Neural progenitor cell (in vitro differentiated cells): ENCODE data around the gene IGSF3. TPM values are rescaled to one million over a fixed set of nuclear protein-coding genes. Genes with fewer than 3 reads are reported as not detected.

ENCODE experiments used
- DNase-seq: peaks from one replicate; pipeline ENCODE4 v3.0.0-alpha.2; 2016; ENCODE audit warnings: low spot score
- H2AFZ ChIP-seq: fragments of 200-600 bp; sonication (generic); replicated peaks from 2 replicates; pipeline ENCODE4 v1.6.1; 2016; ENCODE audit warnings: antibody characterized with exemption
- H3F3A ChIP-seq: fragments of 200-600 bp; sonication (generic); 2 replicates; pipeline ENCODE4 v1.6.1; 2016; ENCODE audit warnings: antibody characterized with exemption, low read depth
- H3K27ac ChIP-seq: fragments of 200-600 bp; sonication (generic); 2 replicates; pipeline ENCODE4 v1.5.1; 2016; ENCODE audit warnings: mild to moderate bottlenecking
- H3K27me3 ChIP-seq: fragments of 200-600 bp; sonication (generic); 2 replicates; pipeline ENCODE4 v1.6.1; 2016; ENCODE audit warnings: mild to moderate bottlenecking, moderate library complexity
- H3K36me3 ChIP-seq: fragments of 200-600 bp; sonication (generic); 2 replicates; pipeline ENCODE4 v1.5.1; 2016
- H3K4me1 ChIP-seq: fragments of 200-600 bp; sonication (generic); 2 replicates; pipeline ENCODE4 v1.6.1; 2016; ENCODE audit warnings: mixed run types
- H3K4me2 ChIP-seq: fragments of 200-600 bp; sonication (generic); 2 replicates; pipeline ENCODE4 v1.6.1; 2016
- H3K4me3 ChIP-seq: fragments of 200-600 bp; sonication (generic); 2 replicates; pipeline ENCODE4 v1.5.1; 2016
- H3K79me2 ChIP-seq: fragments of 200-600 bp; sonication (generic); 2 replicates; pipeline ENCODE4 v1.6.1; 2016; ENCODE audit warnings: low read depth
- H3K9ac ChIP-seq: fragments of 200-600 bp; sonication (generic); 2 replicates; pipeline ENCODE4 v1.6.1; 2016
- H3K9me3 ChIP-seq: fragments of 200-600 bp; sonication (generic); 2 replicates; pipeline ENCODE4 v1.5.1; 2016; ENCODE audit warnings: low read depth
- H4K20me1 ChIP-seq: fragments of 200-600 bp; sonication (generic); 2 replicates; pipeline ENCODE4 v1.6.1; 2016; ENCODE audit warnings: low read depth
- H3K27ac Mint-ChIP-seq: 3 replicates; pipeline ENCODE4 v1.8.0; 2021; ENCODE audit warnings: mixed read lengths
- H3K27me3 Mint-ChIP-seq: 2 replicates; pipeline ENCODE4 v1.8.0; 2022; ENCODE audit warnings: low read depth, mild to moderate bottlenecking, inconsistent platforms, moderate library complexity, mixed read lengths; ENCODE audit not compliant: insufficient read depth
- H3K36me3 Mint-ChIP-seq: 3 replicates; pipeline ENCODE4 v1.8.0; 2021; ENCODE audit warnings: mixed read lengths
- H3K4me1 Mint-ChIP-seq: 3 replicates; pipeline ENCODE4 v1.8.0; 2021; ENCODE audit warnings: mixed read lengths
- H3K4me3 Mint-ChIP-seq: 3 replicates; pipeline ENCODE4 v1.8.0; 2021; ENCODE audit warnings: mild to moderate bottlenecking, moderate library complexity, mixed read lengths
- H3K9me3 Mint-ChIP-seq: 3 replicates; pipeline ENCODE4 v1.8.0; 2020; ENCODE audit warnings: mixed read lengths
- CTCF ChIP-seq: fragments of 200-600 bp; sonication (generic); IDR thresholded peaks from 2 replicates; pipeline ENCODE4 v1.5.1; 2017; ENCODE audit warnings: antibody characterized with exemption, mild to moderate bottlenecking
- EZH2 ChIP-seq: fragments of 200-600 bp; sonication (generic); IDR thresholded peaks from 2 replicates; pipeline ENCODE4 v1.6.1; 2017; ENCODE audit warnings: antibody characterized with exemption, mild to moderate bottlenecking, moderate library complexity
- EZH2phosphoT487 ChIP-seq: fragments of 200-600 bp; sonication (generic); IDR thresholded peaks from 2 replicates; pipeline ENCODE4 v1.6.1; 2017; ENCODE audit warnings: antibody characterized with exemption
- total RNA-seq: library from RNA; depleted of rRNA; stranded (reverse); fragments of >200 nt; gene quantifications from 2 replicates; pipeline ENCODE4 v1.2.3, GENCODE V29; 2015; ENCODE audit warnings: low replicate concordance

IGSF3 gene
- total RNA-seq, 1 donor from 2014 or later: 24.0 TPM

DNA sequence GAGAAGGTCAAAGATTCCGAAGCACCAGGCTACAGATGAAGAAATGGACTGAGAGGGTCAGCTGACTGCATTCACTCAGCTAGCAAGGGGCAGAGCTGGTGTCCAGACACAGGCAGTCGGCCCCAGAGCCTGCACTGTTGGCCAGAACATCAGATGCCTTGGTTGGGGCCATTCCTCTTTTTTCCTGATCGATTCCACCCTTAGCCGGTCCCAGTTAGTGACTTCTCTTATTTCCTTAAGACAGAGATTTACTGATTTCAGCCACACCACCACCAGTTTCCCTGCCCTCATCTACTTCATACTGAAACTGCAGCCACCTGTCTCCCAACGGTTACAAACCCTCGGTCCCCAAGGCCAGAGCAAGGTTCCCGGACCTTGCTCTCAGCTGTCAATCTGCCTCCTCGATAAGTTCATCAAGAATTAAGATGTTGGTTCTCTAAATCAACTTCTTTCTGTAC, 108.2 kb downstream of the IGSF3 start:
- Mint-ChIP-seq H3K9me3 (peaks cover 15% of the 10 kb centered on the region), H3K27ac (no peak overlapping the region), H3K27me3 (peaks cover 8% of the 10 kb centered on the region), H3K36me3 (peaks cover 8% of the 10 kb centered on the region), H3K4me1 (peaks cover 3% of the 10 kb centered on the region), H3K4me3 (no peak overlapping the region)
- Histone ChIP-seq H3K9me3 (no peaks in the 10 kb centered on the region), H3K36me3 (no peaks in the 10 kb centered on the region), H3K4me1 (no peaks in the 10 kb centered on the region), H3F3A (no peaks in the 10 kb centered on the region), H4K20me1 (no peaks in the 10 kb centered on the region), H3K79me2 (no peaks in the 10 kb centered on the region), H3K4me2 (no peak overlapping the region), H2AFZ (no peak overlapping the region), H3K4me3 (no peak overlapping the region), H3K9ac (no peak overlapping the region), H3K27ac (no peak overlapping the region), H3K27me3 (no peaks in the 10 kb centered on the region)
- DNase-seq: no peak
- TF ChIP-seq EZH2phosphoT487 (no peak), EZH2 (no peak), CTCF (no peak)

GRCh38 chr1:116558571-116558970, 109.0 kb downstream of the IGSF3 start:
- DNase-seq: no peak
- TF ChIP-seq EZH2 (no peak), EZH2phosphoT487 (no peak), CTCF (no peak)
- H2AFZ ChIP-seq: no peak overlapping the region
- no peaks in the 10 kb centered on the region for H3K9me3 ChIP-seq
- no peaks in the 10 kb centered on the region for H4K20me1 ChIP-seq
- Mint-ChIP-seq H3K27ac (no peak overlapping the region), H3K4me3 (no peak overlapping the region), H3K27me3 (peaks cover 8% of the 10 kb centered on the region), H3K36me3 (peaks cover 5% of the 10 kb centered on the region), H3K4me1 (peaks cover 3% of the 10 kb centered on the region), H3K9me3 (peaks cover 8% of the 10 kb centered on the region)
- H3K27me3 ChIP-seq: no peaks in the 10 kb centered on the region
- H3K27ac ChIP-seq: no peak overlapping the region
- no peak overlapping the region for H3K4me3 ChIP-seq
- H3K4me2 ChIP-seq: no peak overlapping the region
- H3K79me2 ChIP-seq: no peaks in the 10 kb centered on the region
- H3K36me3 ChIP-seq: no peaks in the 10 kb centered on the region
- no peaks in the 10 kb centered on the region for H3F3A ChIP-seq
- no peak overlapping the region for H3K9ac ChIP-seq
- no peaks in the 10 kb centered on the region for H3K4me1 ChIP-seq

DNA sequence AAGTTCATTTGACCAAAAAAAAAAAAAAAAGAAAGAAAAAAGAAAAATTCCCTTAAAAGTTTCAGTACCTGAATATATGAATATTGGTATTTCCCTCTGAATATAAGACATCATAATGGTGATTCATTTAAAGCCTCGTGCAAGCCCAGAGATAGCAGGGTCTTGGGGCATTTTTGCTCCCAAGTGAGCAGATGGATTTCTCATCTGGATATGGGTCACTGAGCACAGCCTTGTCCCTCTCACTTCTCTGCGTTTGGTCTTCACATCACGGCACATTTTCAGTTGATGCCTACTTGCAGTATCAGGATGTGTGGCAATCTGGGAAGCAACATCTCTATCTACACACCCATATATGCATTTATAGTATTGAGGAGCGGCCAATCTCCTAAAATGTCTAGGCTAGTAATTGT, 109.4 kb downstream of the IGSF3 start:
- H3K79me2 ChIP-seq: no peaks in the 10 kb centered on the region
- Mint-ChIP-seq H3K9me3 (peaks cover 8% of the 10 kb centered on the region), H3K36me3 (peaks cover 5% of the 10 kb centered on the region)

More for the DNA sequence above, 109.4 kb downstream of the IGSF3 start:
- TF ChIP-seq CTCF (no peak), EZH2 (no peak), EZH2phosphoT487 (no peak)
- Histone ChIP-seq H3K4me1 (no peaks in the 10 kb centered on the region), H3K9me3 (no peaks in the 10 kb centered on the region), H3F3A (no peaks in the 10 kb centered on the region), H2AFZ (no peak overlapping the region), H3K36me3 (no peaks in the 10 kb centered on the region), H3K27me3 (no peaks in the 10 kb centered on the region), H3K4me3 (no peak overlapping the region), H3K4me2 (no peak overlapping the region), H3K27ac (no peak overlapping the region), H3K9ac (no peak overlapping the region), H4K20me1 (no peaks in the 10 kb centered on the region)
- no peak overlapping the region for H3K4me3 Mint-ChIP-seq
- H3K4me1 Mint-ChIP-seq: peaks cover 3% of the 10 kb centered on the region
- no peak overlapping the region for H3K27ac Mint-ChIP-seq
- peaks cover 8% of the 10 kb centered on the region for H3K27me3 Mint-ChIP-seq
- DNase-seq: no peak
